DMS79 (cell line): ENCODE data around the gene SLC6A1.

Experiments
- DNase-seq: peaks from one replicate; lab custom pipeline; 2025; lab: John Stamatoyannopoulos, UW

The SLC6A1 gene

DNA sequence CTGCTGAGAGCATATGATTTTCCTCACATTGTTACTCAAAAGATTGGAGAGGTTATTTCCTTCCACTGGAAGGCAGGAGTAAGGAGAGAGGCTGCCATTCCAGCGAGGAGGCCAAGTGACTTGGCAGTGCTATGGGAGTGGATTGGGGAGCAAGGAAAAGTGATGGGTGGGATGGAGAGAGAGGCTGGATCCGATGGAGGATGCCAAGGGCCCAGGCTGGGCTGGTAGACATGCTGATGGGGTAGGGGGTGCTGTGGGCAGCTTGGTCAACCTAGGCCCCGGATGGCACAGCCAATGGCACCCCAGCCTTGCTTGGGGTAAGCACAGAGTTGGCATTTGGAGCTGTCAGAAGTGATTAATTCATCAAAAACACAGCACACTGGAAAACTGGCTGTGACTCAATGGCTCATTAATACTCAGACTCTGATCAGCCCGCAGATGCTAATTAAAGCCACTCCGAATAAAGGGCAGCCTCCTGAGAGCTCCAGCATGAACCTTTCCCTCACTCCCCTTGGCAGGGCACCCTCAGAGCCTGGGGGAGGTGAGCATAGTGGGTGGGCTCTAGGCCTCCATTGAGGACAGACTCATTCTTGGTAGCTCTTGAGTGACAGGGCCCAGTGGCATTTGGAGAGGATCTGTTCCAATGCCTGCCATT lies 22.1 kb upstream of the SLC6A1 start:
- DNase-seq, result no peak

- no peak for DNase-seq
Measured at GRCh38 chr3:10972072-10972782, 20.3 kb upstream of the SLC6A1 start.

DNA sequence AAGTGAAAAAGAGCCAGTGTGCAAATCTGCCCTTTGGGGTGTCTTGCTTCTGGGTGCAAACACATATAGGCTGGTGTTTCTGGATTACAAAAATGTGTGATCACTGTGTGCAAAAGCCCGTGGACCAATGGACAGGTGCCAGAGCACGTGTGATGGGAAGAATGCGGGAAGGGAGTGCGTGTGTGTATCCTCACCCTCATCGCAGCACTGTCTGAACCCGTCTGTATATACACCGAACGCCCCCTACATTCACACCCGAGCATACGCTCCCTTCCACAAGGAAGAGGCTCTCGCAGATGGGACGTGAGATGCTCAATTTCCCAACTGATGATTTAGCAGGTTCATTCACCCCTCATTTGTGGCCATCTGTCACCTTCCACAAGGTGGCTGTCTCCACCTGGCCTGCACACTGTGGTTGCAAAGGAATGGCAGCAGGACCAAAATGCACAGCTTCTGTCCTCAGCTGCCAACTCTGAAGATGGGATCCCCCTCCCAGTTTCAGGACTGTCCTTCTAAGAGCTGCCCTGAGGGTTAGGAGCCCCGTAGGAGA lies 19.4 kb upstream of the SLC6A1 start:
- no peak for DNase-seq

DNA sequence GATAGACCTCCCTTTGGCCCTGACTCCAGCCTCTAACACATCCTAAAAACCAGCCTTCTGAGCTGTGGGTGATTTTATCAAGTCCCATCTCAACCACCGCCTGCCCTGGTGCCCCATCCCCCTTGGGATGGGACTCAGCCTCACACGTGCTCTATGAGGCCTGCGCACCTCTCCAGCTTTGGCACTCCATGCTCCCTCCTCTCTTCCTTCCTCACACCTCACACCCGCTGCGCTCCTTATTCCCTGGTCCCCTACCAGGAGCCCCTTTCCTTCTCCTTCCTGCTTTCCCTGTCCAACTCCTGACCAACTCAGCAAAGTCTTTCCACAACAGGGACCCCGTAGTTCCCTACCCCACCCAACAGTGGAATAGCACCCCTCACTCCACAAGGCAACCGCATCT lies 18.4 kb upstream of the SLC6A1 start:
- DNase-seq, result no peak

DNA sequence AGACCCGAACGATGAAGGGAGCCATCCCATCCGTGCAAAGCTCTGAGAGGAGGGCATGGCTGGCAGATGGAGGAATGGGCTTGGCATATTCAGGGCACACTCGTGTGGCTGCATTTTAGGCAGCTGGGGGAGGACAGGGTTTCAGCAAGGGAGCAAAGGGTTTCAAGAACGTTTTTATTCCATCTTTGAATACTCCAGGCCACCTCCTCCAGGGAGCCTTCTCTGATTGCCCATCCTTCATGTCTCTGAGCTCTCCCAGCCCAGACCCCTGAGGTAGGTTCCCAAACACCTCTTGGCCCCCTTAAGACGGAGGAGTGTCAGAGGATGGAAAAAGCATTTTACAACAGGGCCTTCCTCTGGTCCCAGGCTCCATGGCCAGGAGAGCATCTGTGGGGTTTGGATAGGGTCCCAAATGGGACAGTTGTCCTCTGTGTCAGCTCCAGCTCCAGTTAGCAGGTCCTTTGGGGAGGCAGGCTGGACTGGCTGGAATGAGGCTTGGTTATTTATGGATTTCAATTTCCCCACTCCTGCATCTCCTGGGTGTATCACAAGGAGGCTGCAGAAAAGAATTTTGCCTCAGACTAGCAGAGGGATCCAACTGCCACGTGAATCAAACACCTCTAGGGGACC lies 17.7 kb upstream of the SLC6A1 start:
- no peak for DNase-seq

- no peak for DNase-seq
Measured at GRCh38 chr3:10975695-10976234, 16.8 kb upstream of the SLC6A1 start.

GRCh38 chr3:10976770-10977169 lies 15.8 kb upstream of the SLC6A1 start:
- no peak for DNase-seq

GRCh38 chr3:10977892-10978510 lies 14.5 kb upstream of the SLC6A1 start:
- DNase-seq, result no peak

DNA sequence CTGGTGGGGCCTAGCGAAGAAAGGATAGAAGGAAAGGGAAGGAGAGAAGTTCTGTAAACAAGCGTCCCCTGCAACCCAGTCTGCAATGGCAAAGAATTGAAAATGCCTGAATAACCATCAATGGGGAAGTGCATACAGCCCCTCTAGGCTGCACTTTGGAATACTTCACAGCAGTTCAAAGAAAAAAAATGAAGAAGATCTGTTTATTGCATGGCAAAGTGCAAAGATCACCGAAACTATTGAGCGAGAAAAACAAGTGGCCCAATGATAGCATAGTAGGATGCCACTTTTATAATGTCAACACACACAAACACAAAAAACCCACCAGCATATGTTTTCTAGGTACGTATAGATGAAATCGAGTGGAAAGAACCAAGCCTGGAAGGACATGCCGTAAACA lies 13.6 kb upstream of the SLC6A1 start:
- no peak for DNase-seq

DNA sequence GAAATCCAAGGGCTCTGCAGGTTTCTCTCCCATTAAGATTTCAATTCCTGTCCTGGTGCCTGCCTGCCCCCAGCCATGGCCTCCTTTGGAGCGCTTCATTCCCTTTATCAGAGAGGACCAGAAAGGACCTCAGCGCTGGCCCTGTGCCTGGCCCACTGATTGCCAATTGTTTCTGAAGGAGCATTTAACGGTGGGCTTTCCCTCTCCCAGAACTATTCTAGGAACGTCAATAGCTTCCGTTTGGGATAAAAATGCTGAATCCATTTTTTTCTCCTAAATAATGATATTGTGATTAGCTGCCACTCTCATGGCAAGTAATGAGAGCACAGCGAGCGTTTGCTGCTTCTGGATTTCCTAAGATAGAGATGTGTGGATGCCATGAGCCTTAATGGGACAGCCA lies 12.2 kb upstream of the SLC6A1 start:
- no peak for DNase-seq

DNA sequence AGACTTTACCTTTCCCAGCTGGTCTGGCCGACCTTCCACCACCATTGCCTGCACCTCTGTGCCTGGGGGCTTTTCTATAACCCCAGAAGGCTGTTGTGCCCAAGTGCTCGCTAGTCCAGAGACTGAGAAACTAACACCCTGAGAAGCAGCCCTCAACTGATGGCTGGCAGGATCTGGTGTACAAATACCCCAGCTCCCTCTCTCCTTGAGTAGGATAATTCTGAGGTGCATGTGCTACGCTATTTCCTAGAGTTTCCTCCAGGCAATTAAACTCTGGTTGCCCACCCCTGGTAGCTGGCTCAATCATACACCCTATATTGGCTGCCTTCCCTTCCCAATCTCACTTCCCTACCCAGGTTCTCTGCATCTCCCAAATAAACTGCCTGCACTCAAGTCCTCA lies 11.5 kb upstream of the SLC6A1 start:
- no peak for DNase-seq

DNA sequence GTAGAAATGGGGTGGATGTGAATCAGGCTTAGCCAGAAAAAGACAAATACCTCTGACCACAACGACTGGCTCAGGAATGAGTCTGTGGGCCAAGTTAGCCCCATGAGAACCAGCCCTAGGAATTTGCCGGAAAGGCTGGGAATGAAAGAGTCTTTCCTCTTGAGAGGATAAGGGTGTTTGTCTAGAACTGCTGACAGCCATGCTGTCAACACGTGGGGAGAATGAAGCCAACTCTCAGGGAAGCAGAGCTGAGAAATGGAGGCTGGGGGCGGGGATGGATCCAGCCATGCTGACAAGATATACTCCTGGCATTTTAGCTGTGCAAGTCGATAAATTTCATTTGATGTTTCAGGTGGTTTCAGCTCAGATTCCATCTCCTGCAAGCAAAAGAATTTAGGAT lies 10.6 kb upstream of the SLC6A1 start:
- no peak for DNase-seq

DNA sequence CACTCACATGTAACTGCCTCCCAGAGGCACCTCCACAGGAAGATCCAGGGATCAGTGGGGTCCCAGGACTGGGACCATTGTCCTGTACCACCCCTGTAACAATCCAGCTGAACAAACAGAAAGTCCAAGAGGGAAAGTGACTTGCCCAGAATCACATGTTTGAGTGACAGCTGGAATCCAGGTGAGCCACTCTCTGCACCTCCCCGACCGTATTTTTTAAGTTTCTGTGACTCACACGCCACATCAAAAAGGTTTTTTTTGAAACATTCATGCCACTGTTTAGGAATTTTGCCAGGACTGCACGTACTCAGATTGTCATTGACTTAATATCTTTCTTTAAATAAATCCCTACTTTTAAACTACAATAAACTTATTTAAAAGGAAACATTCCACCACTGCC lies 9.8 kb upstream of the SLC6A1 start:
- no peak for DNase-seq

DNA sequence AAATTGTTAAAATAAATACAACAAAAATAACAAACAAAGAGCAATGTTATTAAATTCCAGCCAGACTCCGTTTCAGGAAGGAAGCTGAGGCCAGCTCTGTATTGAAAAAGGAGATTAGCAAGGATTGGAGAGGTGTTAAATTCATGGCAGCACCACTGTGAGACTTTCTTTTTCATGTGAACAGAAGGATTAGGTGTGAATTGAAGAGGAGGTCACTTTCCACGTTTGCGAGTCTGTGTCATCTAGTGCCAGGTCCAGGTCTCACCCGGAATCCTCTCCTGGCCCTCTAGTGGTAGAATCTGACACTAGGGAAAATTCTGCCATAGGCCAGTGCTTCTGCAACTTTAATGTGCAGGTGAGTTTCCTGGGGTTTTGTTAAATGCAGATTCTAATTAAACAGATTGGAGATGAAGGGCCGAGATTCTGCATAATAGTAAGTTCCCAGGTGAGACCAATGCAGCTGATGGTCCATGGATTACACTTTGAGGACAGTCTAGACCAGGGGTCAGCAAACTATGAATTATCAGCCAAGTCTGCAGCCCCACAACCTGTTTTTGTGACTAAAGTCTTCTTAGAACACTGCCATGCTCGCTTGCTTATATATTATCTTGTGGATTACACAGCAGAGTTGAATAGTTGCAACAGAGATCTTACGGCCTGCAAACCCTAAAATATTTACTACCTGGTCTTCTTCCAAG lies 9.2 kb upstream of the SLC6A1 start:
- no peak for DNase-seq

DNA sequence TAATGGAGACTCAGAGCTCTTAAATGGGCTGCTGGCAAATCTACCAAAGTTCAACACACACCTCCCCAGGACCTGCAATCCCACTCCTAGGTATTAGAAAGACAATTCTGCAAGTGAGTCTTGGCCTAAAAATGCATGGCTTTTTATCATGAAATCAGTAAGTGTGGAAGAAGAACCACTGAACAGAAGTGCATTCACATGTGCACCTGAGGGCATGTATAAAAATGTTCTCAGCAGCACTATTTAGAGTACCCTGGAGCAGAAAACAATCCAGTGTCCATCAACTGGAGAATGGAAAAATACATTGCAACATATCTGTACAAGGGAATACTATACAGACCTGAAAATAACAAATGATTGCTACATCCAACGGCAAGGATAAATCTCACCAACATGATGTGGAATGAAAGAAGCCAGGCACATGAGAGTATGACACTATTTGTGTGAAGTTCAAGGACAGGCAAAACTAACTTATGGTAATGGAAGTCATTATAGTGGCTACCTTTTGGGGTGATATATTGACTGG lies 8.1 kb upstream of the SLC6A1 start:
- no peak for DNase-seq

DNA sequence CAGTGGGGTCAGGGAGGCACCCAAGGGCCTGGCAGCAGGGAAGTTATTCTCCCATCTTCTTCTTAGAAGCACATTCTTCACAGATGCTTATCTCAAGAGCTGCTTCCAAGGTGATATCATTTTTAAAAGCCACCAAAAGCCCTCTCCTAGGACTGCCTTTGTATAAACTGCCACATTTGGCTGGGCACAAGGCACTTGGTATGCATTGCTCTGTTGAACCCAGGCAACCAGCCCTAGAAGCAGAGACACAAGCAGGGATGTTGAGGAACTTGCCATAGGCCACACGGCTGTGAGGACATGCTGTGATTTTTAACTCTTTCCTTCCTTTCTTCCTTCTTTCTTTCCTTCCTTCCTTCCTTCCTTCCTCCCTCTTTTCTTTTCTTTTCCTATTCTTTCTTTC lies 7.4 kb upstream of the SLC6A1 start:
- DNase-seq, result no peak

DNA sequence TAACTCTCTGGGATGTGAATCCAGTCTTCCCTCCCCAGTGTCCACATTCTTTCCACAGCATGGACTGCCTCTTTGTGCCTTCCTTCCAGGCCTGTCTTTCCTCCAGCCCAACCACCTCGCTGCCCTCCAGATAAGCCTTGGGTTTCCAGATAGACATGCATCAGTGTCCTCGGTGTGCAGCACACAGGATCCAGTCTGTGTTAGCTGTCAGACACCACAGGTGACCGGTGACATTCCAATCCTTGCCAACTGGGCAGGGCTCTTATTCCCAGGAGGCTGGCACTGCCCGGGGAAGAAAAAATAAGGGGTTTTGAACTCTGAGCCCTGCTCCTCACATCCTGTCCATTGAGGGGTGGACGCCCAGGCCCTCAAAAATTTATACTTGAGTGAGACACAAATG lies 6.0 kb upstream of the SLC6A1 start:
- DNase-seq, result no peak

DNA sequence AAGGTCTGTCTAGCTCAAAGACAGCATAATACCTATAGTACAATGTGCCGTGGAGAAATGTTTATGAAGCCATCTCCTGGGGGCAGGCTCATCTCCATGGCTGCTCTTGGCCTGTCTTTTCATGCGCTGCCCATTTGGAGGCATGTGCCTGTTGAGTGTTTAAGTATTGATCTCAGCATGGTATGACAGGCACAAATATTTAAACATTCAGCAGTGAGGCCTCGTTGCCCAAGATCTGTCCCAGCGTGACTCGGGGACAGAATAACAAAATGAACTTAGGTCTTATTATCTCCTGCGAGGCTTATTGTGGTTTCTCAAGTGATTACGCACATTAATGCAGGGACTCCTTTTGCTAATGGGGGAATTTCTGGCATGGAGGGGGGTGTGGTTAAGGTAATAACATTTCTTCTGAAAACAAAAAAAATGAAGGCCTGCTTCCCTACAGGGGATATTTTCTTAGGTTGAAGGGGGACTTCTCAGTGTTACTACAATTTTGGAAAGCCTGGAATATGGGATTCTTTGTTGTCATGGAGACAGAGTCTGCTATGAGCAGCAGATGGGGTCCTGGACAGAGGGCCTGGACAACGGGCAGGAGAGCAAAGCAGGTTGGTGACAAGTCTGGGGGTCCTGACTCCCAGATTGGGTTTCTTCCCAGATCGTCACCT lies 4.4 kb upstream of the SLC6A1 start:
- DNase-seq, result no peak

DNA sequence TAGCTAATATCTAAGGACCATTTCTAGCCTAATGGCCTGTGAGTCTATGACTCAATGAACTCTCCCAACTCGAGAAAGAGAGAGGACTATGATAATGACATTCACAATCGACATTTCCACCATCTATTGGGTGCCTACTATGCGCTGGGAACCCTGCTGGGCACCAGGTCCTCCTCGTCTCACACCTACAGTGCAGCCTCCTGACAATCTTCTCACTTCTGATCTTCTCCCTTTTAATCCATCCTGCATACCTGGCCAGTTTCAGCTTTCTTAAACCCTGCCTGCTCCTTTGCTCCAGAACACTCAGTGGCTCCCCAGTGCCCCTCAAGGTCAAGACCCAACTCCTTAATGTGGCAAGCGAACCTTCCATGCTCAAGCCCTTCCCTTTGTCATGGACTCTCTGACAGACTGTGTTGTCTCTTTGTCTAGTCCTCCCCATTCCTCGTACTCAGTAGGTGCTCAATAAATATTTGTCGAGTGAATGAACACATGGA lies 3.5 kb upstream of the SLC6A1 start:
- DNase-seq, result no peak

- no peak for DNase-seq
Measured at GRCh38 chr3:10992943-10993728, 588 bp downstream of the SLC6A1 start.
